KMS-11 (cell line): ENCODE measurements around the gene NFE2L2.
"Not testable (repeated sequence)": the region's sequence is repeated elsewhere in the genome, so short reads cannot be mapped to it uniquely, and the experiment has no call there.

ENCODE experiments used
- H2AFZ ChIP-seq: fragments of 200-600 bp; sonication (generic); 2 replicates; pipeline ENCODE4 v1.6.1; 2016; ENCODE audit warnings: antibody characterized with exemption, mixed run types, low read depth
- H3K27ac ChIP-seq: fragments of 200-600 bp; sonication (generic); 2 replicates; pipeline ENCODE4 v1.6.1; 2016; ENCODE audit warnings: mild to moderate bottlenecking, mixed run types
- H3K27me3 ChIP-seq: fragments of 200-600 bp; sonication (generic); 2 replicates; pipeline ENCODE4 v1.6.1; 2017; ENCODE audit warnings: mild to moderate bottlenecking, low read depth, mixed run types, moderate library complexity; ENCODE audit not compliant: insufficient read depth
- H3K36me3 ChIP-seq: fragments of 200-600 bp; sonication (generic); 2 replicates; pipeline ENCODE4 v1.6.1; 2017; ENCODE audit warnings: mild to moderate bottlenecking, mixed run types; ENCODE audit not compliant: insufficient read depth
- H3K4me1 ChIP-seq: fragments of 200-600 bp; sonication (generic); 2 replicates; pipeline ENCODE4 v1.6.1; 2016; ENCODE audit warnings: mild to moderate bottlenecking, low read depth, mixed run types; ENCODE audit not compliant: poor library complexity, severe bottlenecking
- H3K4me2 ChIP-seq: fragments of 200-600 bp; sonication (generic); 2 replicates; pipeline ENCODE4 v1.7.0; 2016; ENCODE audit warnings: mild to moderate bottlenecking, mixed run types
- H3K4me3 ChIP-seq: fragments of 200-600 bp; sonication (generic); IDR thresholded peaks from 2 replicates; pipeline ENCODE4 v1.6.1; 2017; ENCODE audit warnings: low read depth, low read length, mixed read lengths; ENCODE audit not compliant: insufficient read depth
- H3K79me2 ChIP-seq: fragments of 200-600 bp; sonication (generic); 2 replicates; pipeline ENCODE4 v1.6.1; 2016; ENCODE audit warnings: low read depth, mixed run types; ENCODE audit not compliant: insufficient read depth
- H3K9ac ChIP-seq: fragments of 200-600 bp; sonication (generic); 2 replicates; pipeline ENCODE4 v1.6.1; 2016; ENCODE audit warnings: mild to moderate bottlenecking, mixed run types
- H4K20me1 ChIP-seq: fragments of 200-600 bp; sonication (generic); 2 replicates; pipeline ENCODE4 v1.6.1; 2016; ENCODE audit warnings: mild to moderate bottlenecking, mixed run types; ENCODE audit not compliant: insufficient read depth
- TF ChIP-seq, protein P1 (sequence below): fragments of 200-600 bp; sonication (generic); conservative IDR thresholded peaks from 2 replicates; pipeline ENCODE4 v1.6.1; 2017; ENCODE audit warnings: low read depth, mild to moderate bottlenecking, antibody characterized with exemption, low read length, moderate library complexity, mixed read lengths

NFE2L2 gene

DNA sequence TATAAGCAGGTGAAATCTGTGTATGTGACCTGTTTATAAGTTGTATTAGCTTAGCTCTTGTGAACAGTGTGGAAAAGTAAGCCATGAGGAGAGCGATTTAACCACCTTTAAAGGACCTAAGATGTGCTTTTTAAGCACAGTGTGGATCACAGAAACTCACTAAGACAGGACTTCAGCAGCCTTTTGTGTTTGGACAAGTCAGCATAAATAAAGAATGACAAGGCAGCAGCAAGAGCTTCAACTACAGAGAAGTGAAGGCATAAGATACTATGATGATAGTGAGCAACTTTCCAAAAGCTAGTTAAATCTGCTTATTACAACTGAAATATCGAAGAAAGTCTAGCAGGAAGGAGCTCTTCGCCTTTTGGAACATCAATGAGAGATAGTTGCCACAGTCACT, 43.0 kb downstream of the NFE2L2 start:
- peaks cover 14% of the 10 kb centered on the region for H4K20me1 ChIP-seq
- H3K36me3 ChIP-seq: peaks cover 24% of the 10 kb centered on the region; the same call in 1 of the 2 replicates
- H3K79me2 ChIP-seq: peaks cover 45% of the 10 kb centered on the region
- no peak overlapping the region for H3K27ac ChIP-seq
- H3K4me1 ChIP-seq: peaks cover 15% of the 10 kb centered on the region
- TF ChIP-seq, protein P1, sequence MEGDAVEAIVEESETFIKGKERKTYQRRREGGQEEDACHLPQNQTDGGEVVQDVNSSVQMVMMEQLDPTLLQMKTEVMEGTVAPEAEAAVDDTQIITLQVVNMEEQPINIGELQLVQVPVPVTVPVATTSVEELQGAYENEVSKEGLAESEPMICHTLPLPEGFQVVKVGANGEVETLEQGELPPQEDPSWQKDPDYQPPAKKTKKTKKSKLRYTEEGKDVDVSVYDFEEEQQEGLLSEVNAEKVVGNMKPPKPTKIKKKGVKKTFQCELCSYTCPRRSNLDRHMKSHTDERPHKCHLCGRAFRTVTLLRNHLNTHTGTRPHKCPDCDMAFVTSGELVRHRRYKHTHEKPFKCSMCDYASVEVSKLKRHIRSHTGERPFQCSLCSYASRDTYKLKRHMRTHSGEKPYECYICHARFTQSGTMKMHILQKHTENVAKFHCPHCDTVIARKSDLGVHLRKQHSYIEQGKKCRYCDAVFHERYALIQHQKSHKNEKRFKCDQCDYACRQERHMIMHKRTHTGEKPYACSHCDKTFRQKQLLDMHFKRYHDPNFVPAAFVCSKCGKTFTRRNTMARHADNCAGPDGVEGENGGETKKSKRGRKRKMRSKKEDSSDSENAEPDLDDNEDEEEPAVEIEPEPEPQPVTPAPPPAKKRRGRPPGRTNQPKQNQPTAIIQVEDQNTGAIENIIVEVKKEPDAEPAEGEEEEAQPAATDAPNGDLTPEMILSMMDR: no peak
- no peaks in the 10 kb centered on the region for H3K27me3 ChIP-seq
- no peak overlapping the region for H3K4me2 ChIP-seq
- no peak overlapping the region for H3K4me3 ChIP-seq
- H3K9ac ChIP-seq: no peak overlapping the region
- H2AFZ ChIP-seq: no peak overlapping the region

GRCh38 chr2:177219787-177220186, 44.7 kb downstream of the NFE2L2 start:
- not testable (repeated sequence) for H3K27me3 ChIP-seq, H2AFZ ChIP-seq, H3K27ac ChIP-seq, H3K9ac ChIP-seq, H3K4me3 ChIP-seq, H3K4me2 ChIP-seq
- Histone ChIP-seq H4K20me1 (peaks cover 22% of the 10 kb centered on the region), H3K36me3 (peaks cover 37% of the 10 kb centered on the region; the same call in 1 of the 2 replicates), H3K79me2 (peaks cover 62% of the 10 kb centered on the region), H3K4me1 (peaks cover 33% of the 10 kb centered on the region)

DNA sequence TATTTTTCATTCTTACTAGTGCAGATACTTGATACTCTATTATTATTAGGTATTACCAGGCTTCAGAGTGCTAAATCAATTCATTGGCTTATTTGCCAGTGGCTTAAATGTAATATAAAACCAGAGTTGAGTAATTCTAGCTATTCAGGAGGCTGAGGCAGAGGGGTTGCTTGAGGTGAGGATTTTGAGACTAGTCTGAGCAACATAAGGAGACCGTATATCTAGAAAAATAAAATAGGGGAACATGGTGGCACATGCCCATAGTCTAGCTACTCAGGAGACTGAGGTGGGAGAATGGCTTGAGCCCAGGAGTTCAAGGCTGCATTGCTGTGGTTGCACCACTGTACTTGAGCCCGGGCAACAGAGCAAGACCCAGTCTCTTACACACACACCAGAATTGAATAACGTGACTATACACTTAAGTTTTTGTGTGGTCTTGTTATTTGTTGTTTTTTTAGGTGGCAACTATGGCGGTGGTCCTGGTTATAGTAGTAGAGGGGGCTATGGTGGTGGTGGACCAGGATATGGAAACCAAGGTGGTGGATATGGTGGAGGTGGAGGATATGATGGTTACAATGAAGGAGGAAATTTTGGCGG, 47.2 kb downstream of the NFE2L2 start:
- H3K9ac ChIP-seq: no peak overlapping the region
- peaks cover 79% of the 10 kb centered on the region for H3K79me2 ChIP-seq
- peaks cover 36% of the 10 kb centered on the region for H4K20me1 ChIP-seq
- no peak overlapping the region for H3K4me3 ChIP-seq
- peaks cover 42% of the 10 kb centered on the region for H3K4me1 ChIP-seq
- no peak overlapping the region for H3K4me2 ChIP-seq
- TF ChIP-seq, protein P1: no peak
- peaks cover 50% of the 10 kb centered on the region; the same call in 1 of the 2 replicates for H3K36me3 ChIP-seq
- no peaks in the 10 kb centered on the region for H3K27me3 ChIP-seq
- no peak overlapping the region; the same call in 1 of the 2 replicates for H3K27ac ChIP-seq
- no peak overlapping the region for H2AFZ ChIP-seq

- peak overlapping the region; percentile 56 for H3K4me3 ChIP-seq
- peaks cover 46% of the 10 kb centered on the region for H3K4me1 ChIP-seq
- peaks cover 39% of the 10 kb centered on the region; the same call in 1 of the 2 replicates for H3K36me3 ChIP-seq
- peak overlapping the region; percentile 93 for H3K4me2 ChIP-seq
- H3K9ac ChIP-seq: peak overlapping the region; percentile 99
- peak overlapping the region; percentile 12; the same call in 1 of the 2 replicates for H2AFZ ChIP-seq
- H3K27ac ChIP-seq: peak overlapping the region; percentile 93
- H4K20me1 ChIP-seq: peaks cover 27% of the 10 kb centered on the region
- peaks cover 53% of the 10 kb centered on the region for H3K79me2 ChIP-seq
- TF ChIP-seq, protein P1: no peak
- no peaks in the 10 kb centered on the region for H3K27me3 ChIP-seq
These were observed 51.4 kb downstream of the NFE2L2 start for GRCh38 chr2:177212891-177213856.
